COLO668 (cell line): Measurements from ENCODE around the gene TRIP13.
A peak's percentile ranks its signal among the peaks of the same experiment; 100 is the strongest.
"Not testable (repeated sequence)": the region's sequence is repeated elsewhere in the genome, so short reads cannot be mapped to it uniquely, and the experiment has no call there.

Source experiments
- DNase-seq: peaks from one replicate; lab custom pipeline; 2025; ENCODE audit not compliant: unreplicated experiment; lab: John Stamatoyannopoulos, UW

TRIP13 gene

DNA sequence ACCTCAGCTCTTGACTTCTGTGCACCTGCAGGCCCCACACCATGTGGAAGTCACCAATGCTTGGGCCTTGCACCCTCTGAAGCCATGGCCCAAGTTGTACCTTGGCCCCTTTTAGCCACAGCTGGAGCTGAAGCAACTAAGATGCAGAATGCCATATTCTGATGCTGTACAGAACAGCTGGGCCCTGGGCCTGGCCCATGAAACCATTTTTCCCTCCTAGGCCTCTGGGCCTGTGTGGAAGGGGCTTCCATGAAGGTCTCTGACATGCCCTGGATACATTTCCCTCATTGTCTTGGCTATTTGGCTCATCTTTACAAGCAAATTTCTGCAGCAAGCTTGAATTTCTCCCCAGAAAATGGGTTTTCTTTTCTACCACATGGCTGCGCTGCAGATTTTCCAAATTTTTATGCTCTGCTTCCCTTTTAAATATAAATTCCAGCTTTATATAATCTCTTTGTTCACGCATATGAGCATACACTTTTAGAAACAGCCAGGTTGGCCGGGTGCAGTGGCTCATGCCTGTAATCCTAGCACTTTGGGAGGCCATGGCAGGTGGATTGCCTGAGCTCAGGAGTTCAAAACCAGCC is 41.8 kb downstream of the TRIP13 start:
- DNase-seq: not testable (repeated sequence)

DNA sequence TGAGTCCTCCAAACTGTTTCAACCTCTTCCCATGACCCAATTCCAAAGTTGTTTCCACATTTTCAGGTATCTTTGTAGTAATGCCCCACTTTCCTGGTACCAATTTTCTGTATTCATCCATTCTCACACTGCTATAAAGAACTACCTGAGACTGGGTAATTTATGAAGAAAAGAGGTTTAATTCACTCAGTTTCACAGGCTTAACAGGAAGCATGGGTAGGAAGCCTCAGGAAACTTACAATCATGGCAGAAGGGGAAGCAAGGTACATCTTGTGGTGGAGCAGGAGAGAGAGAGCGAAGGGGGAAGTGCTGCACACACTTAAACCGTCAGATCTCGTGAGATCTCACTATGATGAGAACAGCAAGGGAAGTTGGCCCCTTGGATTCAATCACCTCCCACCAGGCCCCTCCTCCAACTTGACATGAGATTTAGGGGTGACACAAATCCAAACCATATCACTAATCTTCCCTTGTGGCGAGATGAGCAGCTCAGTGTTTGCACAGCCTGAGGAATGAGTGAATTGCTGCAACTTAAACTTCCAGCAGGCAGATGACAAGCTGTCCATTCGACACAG is 42.9 kb downstream of the TRIP13 start:
- DNase-seq: no peak

DNA sequence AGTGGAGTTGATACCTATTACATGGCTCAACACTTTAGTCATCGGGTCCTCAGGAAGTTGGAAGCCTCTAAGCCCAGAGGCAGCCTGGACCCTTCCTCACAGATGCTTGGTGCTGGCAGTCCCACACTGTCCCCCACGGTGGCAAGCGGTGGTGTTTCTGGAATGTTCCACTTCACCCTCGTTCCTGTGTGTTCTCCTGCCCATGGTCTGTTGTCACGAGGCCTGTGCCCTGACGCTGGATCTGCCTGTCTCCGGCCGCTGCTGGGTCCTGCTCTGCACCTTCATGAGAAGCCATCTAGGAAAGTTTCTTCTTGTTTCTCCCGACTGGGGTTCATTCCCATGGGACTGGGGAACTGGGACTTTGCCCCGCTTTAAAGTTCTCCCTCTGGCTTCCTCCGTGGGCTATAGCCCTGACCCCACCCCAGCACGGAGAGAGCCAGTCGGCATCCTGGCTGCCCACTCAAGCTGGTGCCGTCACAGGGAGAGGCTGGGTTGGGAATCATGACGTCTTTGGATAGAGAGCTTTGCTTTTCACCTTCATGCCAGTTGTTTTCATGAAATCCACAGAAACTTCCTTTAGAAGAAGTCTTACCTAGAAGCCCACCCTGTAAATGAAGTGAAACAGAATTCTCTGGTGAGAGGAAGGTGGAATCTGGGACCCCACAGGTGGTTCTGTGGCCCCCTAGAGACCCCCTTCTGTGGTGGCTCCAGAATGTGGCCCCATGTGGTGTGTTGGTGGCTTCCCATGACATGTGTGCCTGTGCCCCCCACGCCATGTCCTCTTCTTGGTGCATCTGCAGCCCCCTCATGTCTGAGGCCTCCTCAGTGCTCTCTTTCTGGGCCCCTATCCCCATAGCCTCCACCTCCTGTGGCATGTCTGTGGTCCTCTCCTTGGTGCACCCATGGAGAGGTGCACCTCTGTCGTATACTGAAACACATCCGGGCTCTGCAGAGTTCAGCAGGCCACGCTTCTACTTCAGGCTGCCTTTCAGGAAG is 43.8 kb downstream of the TRIP13 start:
- DNase-seq: no peak

DNA sequence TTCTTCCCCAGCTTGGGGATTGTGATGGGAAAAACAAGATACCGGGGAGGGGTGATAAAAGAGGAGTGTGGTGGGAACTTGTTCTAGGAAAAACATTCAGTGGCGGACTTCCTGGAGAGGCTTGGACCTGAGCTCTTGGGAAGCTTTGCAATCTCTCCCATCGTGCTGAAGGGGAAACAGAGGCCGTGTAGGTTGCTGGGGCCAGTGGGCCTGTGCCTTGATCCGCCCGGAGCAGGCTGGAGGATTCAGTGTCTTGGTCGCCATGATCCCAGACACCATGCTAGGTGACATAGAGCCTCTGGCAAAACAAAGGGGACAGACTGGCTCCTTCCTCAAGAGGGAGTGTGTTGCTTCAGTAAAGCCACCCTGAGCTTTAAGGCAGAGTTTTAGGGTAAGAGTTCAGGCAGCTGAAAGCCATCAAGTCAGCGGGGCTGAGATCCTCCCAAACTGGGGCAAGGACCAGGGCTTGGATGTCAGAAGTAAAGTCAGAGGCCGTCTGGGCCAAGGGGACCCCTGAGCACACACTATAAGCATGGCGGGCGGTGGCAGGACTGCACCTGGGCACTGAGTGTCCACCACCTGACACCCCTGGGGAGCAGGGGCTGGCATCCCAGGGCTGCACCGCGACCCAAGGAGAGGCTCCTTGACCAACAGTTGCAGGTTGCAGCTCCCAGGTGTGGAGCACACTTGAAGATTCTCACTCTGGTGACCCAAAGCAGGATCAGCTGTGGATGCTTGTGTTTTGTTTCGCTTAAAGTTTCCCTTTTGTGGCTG is 44.7 kb downstream of the TRIP13 start:
- no peak for DNase-seq

DNA sequence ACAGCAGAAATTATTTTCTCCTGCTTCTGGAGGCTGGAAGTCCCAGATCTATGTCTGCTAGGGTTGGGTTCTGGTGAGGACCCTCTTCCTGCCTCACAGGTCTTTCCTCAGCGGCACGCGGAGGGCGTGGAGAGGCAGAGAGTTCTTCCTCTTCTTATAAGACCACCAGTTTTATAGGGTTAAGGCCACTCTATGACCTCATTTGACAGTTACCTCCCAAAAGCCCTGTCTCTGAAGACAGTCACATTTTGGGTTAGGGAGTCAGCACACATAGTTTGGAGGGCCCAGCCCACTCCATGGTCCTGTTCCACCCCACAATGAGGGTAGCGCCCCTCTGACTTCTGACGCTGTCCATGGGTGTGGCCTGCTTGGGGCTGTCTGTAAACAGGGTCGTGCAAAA is 46.7 kb downstream of the TRIP13 start:
- DNase-seq: no peak

DNA sequence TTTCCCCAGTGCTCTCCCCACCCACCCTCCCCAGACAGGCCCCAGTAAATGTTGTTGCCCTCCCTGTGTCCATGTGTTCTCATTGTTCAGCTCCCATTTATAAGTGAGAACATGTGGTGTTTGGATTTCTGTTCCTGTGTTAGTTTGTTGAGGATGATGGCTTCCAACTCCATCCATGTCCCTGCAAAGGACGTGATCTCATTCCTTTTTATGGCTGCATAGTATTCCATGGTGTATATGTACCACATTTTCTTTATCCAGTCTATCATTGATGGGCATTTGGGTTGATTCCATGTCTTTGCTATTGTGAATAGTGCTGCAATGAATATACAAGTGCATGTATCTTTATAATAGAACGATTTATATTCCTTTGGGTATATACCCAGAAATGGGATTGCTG is 48.1 kb downstream of the TRIP13 start:
- not testable (repeated sequence) for DNase-seq

DNA sequence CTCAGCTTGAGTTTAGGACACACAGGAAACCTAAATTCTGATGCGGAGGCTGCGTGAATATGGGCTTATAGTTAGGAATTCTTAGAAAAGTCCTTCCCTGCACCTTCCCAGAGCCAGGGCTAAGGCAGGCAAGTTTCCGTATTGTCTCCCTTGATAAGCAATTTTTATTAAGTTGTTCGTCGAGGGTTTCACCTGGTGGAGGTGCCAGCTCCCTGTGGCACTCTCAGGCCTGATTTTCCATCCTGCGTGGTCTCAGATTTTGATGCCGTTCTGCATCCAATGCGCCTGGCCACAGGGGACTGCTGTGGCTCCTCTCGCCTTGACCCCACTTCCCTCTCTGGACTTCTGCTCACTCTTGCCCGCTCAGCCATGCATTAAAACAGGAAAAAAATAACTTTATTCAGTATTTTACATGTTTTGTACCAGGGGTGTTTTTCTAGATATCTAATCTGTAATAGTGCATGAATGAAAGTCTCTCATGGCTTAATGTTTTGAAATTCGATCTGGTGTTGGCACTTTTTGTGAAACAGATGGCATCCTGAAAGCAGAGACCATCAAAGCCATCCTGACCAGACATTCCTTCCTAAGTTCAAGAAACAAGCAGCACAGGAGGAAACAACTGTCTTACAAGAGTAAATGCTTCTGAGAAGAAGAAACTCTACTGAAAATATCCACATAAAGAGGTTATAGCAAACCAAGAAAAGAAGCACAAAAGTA is 50.7 kb downstream of the TRIP13 start:
- no peak for DNase-seq

DNA sequence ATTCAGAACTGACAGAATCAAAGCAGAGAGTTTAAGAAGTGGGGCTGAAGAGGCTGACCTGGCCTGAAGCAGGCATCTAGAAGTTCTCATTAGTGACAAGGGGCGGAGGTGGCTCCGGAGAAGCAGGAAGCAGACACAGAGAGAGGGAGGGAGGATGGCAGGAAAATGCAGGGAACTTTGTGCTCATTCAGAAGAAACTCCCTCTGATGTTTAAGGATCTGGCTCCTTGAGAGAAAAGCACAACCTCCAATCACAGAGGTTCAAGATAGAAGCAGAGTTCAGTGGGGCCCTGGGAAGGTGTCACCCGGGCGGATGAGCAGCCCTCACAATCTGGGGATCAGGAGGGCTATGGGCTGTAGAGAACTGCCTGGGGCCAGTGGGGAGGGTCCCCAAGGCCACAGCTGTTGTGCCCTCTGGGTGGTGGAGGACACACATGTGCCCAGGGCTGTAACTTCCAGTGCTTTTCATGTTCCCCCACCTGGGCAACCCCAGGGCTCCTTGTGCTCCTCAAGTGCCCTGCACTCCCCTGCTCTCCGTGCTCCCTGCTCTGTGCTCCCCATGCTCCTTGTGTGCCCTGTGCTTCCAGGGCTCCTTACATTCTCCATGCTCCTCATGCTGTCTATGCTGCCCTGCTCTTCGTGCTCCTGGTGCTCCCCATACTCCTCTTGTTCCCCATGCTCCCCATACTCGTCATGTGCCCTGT is 51.4 kb downstream of the TRIP13 start:
- DNase-seq: no peak

DNA sequence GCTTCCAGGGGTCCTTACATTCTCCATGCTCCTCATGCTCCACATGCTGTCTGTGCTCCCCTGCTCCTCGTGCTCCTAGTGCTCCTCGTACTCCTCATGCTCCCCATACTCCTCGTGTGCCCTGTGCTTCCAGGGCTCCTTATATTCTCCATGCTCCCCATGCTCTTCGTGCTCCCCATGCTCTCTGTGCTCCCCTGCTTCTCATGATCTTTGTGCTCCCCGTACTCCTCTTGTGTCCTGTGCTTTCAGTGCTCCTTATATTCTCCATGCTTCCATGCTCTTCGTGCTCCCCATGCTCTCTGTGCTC is 51.9 kb downstream of the TRIP13 start:
- DNase-seq: no peak

DNA sequence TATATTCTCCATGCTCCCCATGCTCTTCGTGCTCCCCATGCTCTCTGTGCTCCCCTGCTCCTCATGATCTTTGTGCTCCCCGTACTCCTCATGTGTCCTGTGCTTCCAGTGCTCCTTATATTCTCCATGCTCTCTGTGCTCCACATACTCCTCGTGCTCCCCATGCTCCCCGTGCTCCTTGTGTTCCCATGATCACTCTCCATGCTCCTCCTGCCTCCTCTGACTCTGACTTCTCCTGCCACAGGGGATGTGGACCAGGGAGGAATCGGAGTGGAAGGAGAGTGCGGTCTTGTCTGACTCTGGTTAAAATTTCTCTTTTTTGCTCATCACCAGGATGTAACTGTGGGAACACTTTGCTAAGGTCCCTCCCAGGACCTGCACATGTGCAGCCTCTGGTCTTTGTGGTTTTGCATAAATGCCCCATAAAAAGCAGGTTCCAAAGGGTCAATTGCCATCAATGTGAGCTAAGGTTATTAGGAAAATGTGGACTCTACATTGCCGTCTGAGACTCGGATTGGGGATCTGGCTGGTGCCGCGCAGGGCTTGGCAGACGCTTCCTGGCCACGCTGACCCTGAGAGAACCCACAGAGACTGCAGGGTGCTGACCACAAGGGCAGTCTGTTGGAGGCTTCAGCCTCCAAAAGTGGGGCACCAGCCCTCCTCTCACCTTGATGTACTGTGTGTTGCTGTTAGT is 52.5 kb downstream of the TRIP13 start:
- DNase-seq: no peak

DNA sequence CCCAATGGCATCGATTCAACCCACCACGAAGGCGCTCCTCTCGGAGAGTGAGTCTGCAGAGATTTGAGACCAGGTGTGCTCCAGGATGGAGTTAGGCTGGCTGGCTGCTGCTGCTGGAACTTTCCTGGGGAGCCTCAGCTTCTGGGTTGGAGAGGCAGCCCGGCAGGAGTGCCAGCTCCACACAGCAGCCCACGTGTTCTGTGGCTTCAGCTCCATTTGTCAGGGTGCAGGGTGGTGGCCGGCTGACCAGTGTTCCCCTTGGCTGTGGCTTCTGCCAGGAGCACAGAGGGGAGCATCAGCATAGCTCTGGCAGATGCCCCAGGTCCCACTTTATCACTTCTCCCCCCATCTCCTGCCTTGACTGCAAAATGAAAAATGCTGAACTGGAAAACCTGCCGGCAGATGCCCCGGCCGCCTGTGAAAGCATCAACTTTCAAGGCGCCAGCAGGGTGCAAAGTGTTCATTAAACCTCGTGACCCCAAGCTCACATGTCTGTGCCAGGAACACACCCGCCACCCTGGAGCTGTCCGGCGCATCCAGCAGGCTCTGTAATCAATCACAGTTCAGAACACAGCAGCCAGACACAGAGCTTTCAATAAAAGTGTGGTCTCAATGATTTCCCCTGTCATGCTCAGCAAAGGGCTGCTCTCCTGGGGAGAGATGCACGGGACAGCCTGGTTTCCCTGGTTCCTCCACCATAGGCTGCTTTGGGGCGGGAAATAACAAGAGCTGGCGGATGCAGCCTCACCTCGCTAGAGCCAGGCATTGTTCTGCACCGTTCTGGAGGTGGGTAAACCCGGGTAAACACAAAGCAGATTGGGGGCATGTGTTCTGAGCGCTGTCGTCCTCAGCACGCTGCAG is 53.2 kb downstream of the TRIP13 start:
- peak; percentile 37 for DNase-seq

DNA sequence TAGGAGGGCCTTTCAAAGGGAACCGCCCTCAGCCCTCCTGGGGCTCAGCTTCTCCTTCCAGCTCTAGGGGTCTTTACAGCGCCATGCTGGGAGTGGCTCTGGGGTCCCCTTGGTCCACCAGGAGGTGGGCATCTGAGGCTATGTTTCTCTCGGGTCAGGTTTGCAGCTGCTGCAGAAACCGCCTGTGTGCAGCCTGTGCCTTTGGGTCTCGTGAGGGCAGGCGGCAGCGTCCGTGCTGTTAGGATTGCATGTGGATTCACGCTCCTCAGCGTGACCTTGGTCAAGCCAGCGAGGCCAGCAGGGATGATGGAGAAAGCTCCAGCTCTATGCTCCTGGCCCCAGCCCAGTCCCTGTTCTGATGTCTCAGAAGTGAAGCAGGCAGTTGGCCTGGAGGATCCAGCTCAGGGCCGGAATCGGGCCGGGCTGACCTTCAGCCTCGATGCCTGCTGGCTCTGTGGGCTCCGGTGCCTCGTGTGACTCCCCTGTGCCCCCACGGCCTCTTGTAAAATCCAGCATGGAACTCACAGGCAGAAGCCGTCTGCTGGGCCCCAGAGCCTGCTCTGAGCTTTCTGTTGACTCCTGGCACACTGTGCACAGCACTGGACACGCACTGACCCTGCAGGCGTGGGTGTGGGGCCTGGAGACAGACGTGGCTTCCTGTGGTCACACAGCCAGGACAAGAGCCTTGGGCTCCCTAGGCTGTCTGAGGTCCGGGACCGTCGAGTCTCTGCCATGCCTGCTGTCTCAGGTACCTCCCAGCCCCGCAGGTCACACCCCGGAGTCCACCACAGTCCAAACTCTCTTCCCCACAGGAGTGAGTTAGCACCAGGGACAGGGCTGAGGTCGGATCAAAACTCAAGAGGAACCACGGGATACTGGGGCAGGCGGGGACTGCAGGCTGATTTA is 54.3 kb downstream of the TRIP13 start:
- DNase-seq: no peak

DNA sequence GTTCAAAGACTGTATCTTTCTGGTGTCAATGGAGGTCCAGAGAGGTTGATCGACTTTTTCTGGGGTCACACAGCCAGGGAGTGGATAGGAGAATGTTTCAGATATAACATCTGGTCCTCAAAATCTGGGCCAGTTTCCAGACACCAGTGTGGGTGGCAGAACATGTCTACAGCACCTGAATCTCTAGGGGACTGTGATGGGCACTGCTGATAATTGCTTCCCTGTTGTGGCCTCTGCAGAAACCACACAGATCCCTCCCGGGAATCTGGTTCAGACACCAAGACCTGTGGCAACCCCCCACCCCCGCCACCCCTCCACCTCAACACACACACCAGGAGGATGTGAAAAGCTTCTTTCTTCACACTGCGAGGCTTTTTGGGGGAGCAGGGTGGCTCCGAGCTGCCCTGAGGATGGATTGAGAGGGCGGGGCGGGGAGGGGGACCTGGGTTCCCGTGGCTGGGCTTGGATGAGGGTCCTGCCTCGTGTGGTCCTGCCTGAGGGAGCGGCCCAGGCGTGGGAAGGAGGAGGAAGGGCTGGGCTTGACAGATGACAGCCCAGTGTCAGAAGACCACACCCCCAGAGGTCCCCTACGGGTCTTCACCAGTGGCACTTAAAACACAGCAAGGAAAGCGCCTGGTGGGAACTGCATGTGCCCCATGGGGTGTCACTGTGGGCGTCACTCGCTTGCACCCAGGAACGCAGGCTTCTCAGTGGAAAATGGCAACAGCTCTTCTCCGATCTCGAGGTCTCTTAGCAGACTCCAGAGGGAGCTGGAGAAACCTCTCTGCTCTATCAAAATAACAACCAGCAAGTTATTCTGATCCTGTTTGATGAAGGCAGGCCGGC is 55.2 kb downstream of the TRIP13 start:
- no peak for DNase-seq

DNA sequence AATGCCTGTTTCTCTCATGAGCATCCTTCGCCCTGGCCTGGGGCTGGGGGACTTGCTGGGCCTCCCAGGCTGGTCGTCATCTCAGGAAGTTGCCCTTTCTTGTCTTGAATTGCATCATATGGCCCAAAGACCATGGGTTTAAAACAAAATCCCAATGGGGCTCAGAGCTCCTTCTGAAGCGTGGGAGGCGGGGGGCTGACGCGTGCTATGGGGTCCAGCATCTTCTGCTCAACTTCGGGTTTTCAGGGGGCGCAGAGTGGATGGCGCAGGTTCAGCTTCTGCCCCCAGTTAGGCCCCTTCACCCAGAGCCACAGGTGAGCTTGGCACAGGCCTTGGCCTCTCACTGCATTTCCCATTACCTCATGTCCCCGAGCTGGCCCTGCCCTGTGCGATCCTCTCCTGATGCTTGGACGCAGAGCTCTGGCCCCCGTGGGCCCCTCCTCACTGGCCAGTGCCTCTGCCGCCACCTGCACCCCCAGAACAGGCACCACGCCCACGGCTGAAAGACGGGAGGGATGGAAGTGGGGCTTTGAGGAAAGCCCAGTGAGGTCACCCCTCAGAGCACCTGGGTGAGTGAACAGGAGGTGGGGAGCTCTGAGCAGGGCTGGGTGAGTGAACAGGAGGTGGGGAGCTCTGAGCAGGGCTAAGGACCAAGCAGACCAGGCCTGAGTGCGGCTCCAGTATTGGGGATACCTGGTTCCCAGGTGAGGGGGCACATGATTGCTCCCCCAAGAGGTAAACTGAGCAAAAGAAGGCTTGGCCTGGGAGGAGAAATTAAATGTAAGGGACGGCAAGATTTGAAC is 56.0 kb downstream of the TRIP13 start:
- DNase-seq: no peak

DNA sequence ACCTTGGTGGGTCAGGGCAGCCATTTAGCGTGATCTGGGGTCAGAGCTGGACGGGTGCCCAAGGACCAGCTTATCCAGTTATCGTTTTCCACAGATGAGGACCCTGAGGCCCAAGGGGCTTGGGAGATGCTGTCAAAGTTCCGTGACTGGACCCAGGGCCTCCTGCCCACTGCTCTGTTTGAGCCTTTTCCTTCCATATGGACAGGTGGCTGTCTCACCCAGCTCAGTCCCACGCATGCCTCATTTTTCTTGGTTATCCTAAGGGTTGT is 56.5 kb downstream of the TRIP13 start:
- DNase-seq: no peak

DNA sequence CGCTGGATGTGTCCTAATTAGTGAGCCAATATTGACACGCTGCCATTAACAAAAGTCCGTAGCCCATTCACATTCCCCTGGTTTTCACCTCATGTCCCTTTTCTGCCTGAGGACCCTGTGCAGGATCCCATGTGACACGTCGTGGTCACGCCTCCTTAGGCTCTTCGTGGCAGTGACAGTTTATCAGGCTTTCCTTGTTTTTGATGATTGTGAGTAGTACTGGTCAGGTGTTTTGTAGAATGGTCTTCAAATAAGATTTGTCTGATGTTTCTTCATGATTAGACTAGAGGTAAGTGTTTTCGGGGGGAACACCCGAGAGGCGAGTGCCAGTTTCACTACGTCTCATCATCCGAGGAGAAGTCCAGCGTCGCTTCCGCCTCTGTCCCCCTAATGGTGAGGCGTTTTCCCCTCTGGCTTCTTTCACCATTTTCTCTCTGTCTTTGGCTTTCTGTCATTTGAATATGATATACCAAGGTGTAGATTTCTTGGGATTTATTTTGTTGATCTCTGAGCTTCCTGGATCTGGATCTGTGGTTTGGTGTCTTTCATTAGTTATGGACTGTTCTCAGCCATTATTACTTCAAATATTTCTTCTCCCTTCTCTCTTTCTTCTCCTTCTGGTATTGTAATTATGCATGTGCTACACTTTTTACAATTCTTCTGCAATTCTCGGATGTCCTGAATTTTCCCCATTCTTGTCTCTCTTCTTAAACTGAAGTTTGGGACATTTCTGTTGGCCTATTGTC is 57.3 kb downstream of the TRIP13 start:
- no peak for DNase-seq
